Measurements from ENCODE around the gene MYO1D. TPM values are rescaled to one million over a fixed set of nuclear protein-coding genes. Genes with fewer than 3 reads are reported as not detected.

Gene MYO1D
- total and polyA plus RNA-seq, 2 donors (not counting 1 experiment from before 2014, with no cell fraction given), result 5.4 to 26.7 TPM

DNA sequence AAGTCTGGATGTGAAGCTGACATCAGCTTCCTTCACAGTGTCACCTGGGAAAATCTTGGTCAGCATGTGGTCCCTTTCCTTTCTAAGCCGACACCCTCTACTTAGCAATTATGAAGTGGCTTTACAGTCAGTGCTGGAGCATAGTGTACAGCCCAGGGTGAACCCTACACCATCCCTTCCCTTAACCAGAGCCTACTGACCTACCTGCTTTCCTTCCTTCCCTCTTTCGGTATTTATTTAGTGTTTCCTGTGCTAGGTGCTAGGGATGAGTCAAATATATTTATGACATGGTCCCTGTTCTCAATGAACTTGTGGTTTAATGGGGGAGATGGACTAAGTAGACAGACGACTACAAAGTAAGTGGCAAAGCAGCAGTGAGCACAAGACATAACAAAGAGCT lies 312.6 kb downstream of the MYO1D start:
- Histone ChIP-seq H3K27me3 (replicated peaks in 1 of 4; ENCODE audit: control extremely low read depth in 1 of 4, control insufficient read depth in 3 of 4, insufficient read depth in 4 of 4, low read length in 3 of 4) (no peaks in the 10 kb centered on the region), H4K20me1 (ENCODE audit: control insufficient read depth, insufficient read depth, low read length, poor library complexity, severe bottlenecking) (no peaks in the 10 kb centered on the region), H3K4me3 (ENCODE audit: control extremely low read depth in 1 of 5, extremely low read depth in 1 of 5, insufficient read depth in 1 of 5, low read depth in 2 of 5, low read length in 4 of 5) (no peak overlapping the region), H3K9me3 (ENCODE audit: control extremely low read depth in 1 of 3, control insufficient read depth in 2 of 3, insufficient read depth in 1 of 3, low read length in 2 of 3) (no peaks in the 10 kb centered on the region), H3K36me3 (replicated peaks in 1 of 2; ENCODE audit: control extremely low read depth in 1 of 2, control insufficient read depth in 1 of 2, extremely low read depth in 1 of 2, insufficient read depth in 2 of 2, low read length in 1 of 2) (no peaks in the 10 kb centered on the region), H3K79me2 (ENCODE audit: control insufficient read depth, insufficient read depth, low read length) (no peaks in the 10 kb centered on the region), H3K4me1 (ENCODE audit: control insufficient read depth in 2 of 2, insufficient read depth in 2 of 2, low read length in 2 of 2) (peaks cover 10 to 18% of the 10 kb centered on the region in 2 donors), H3K27ac (ENCODE audit: low read length in 2 of 2) (no peak overlapping the region), H2AFZ (ENCODE audit: insufficient read depth, low read depth, low read length, poor library complexity, severe bottlenecking) (no peak overlapping the region), H3K9ac (ENCODE audit: low read length) (no peak overlapping the region), H3K4me2 (replicated peaks; ENCODE audit: low read depth, low read length, poor library complexity, severe bottlenecking) (no peak overlapping the region)
- H3K27ac Mint-ChIP-seq, result no peak overlapping the region
- CTCF ChIA-PET, result interaction anchor here (0.7 to 1.4 kb wide), 2 partner anchors 25 to 72 kb away, joined by 3 read pairs; no protein-coding TSS in a partner anchor
- H3K4me3 Mint-ChIP-seq, result no peak overlapping the region
- H3K9me3 Mint-ChIP-seq (ENCODE audit: insufficient read depth), result no peaks in the 10 kb centered on the region
- POLR2A ChIA-PET, result no interaction called here
- no CpG with 5 or more reads among the region's 3 CpGs for WGBS (ENCODE audit: insufficient coverage)
- intact Hi-C loops (cut with micrococcal nuclease), result no loop called here
- no peaks in the 10 kb centered on the region for H3K27me3 Mint-ChIP-seq
- ATAC-seq (ENCODE audit: low read depth) (no peak), DNase-seq (no peak)
- H3K4me1 Mint-ChIP-seq, result peaks cover 17% of the 10 kb centered on the region
- TF ChIP-seq, protein P1, sequence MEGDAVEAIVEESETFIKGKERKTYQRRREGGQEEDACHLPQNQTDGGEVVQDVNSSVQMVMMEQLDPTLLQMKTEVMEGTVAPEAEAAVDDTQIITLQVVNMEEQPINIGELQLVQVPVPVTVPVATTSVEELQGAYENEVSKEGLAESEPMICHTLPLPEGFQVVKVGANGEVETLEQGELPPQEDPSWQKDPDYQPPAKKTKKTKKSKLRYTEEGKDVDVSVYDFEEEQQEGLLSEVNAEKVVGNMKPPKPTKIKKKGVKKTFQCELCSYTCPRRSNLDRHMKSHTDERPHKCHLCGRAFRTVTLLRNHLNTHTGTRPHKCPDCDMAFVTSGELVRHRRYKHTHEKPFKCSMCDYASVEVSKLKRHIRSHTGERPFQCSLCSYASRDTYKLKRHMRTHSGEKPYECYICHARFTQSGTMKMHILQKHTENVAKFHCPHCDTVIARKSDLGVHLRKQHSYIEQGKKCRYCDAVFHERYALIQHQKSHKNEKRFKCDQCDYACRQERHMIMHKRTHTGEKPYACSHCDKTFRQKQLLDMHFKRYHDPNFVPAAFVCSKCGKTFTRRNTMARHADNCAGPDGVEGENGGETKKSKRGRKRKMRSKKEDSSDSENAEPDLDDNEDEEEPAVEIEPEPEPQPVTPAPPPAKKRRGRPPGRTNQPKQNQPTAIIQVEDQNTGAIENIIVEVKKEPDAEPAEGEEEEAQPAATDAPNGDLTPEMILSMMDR (IDR thresholded peaks at IDR 0.05), result no peak
- TF ChIP-seq EZH2 (IDR thresholded peaks at IDR 0.05; ENCODE audit: borderline replicate concordance, insufficient read depth, low read depth, low read length, poor library complexity, severe bottlenecking), result no peak

DNA sequence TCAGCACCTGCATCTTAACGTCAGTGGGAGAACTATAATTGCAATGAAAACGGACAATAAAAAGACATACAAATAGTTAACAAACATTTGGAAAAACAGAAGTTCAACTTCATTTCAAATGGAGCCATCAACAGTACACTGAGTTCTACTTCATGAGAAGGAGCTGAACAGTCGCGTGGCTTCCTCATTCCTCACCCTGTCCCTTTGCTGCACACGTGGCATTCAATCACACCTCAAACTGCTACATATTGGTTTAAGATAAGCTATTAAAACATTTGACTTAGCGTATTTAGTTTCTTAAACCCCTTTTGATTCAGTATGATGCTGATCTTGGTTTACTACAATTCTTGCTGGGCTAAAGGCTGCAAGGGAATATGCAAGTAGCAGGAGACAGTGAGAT lies 313.3 kb downstream of the MYO1D start:
- ChIA-PET POLR2A (no interaction called here), CTCF (interaction anchor here (0.6 to 1.4 kb wide), 2 partner anchors 44 to 72 kb away, joined by 3 read pairs; no protein-coding TSS in a partner anchor)
- no peaks in the 10 kb centered on the region for H3K9me3 Mint-ChIP-seq (ENCODE audit: insufficient read depth)
- Histone ChIP-seq H3K9me3 (ENCODE audit: control extremely low read depth in 1 of 3, control insufficient read depth in 2 of 3, insufficient read depth in 1 of 3, low read length in 2 of 3) (no peaks in the 10 kb centered on the region), H3K4me3 (ENCODE audit: control extremely low read depth in 1 of 5, extremely low read depth in 1 of 5, insufficient read depth in 1 of 5, low read depth in 2 of 5, low read length in 4 of 5) (no peak overlapping the region), H3K36me3 (replicated peaks in 1 of 2; ENCODE audit: control extremely low read depth in 1 of 2, control insufficient read depth in 1 of 2, extremely low read depth in 1 of 2, insufficient read depth in 2 of 2, low read length in 1 of 2) (no peaks in the 10 kb centered on the region), H3K9ac (ENCODE audit: low read length) (no peak overlapping the region), H3K4me2 (replicated peaks; ENCODE audit: low read depth, low read length, poor library complexity, severe bottlenecking) (no peak overlapping the region), H3K79me2 (ENCODE audit: control insufficient read depth, insufficient read depth, low read length) (no peaks in the 10 kb centered on the region), H3K27me3 (replicated peaks in 1 of 4; ENCODE audit: control extremely low read depth in 1 of 4, control insufficient read depth in 3 of 4, insufficient read depth in 4 of 4, low read length in 3 of 4) (no peaks in the 10 kb centered on the region), H2AFZ (ENCODE audit: insufficient read depth, low read depth, low read length, poor library complexity, severe bottlenecking) (no peak overlapping the region), H3K27ac (ENCODE audit: low read length in 2 of 2) (no peak overlapping the region), H3K4me1 (ENCODE audit: control insufficient read depth in 2 of 2, insufficient read depth in 2 of 2, low read length in 2 of 2) (peaks cover 10 to 18% of the 10 kb centered on the region in 2 donors), H4K20me1 (ENCODE audit: control insufficient read depth, insufficient read depth, low read length, poor library complexity, severe bottlenecking) (no peaks in the 10 kb centered on the region)
- ATAC-seq (ENCODE audit: low read depth), result no peak
- TF ChIP-seq, protein P1 (IDR thresholded peaks at IDR 0.05), result no peak
- no peak for TF ChIP-seq EZH2 (IDR thresholded peaks at IDR 0.05; ENCODE audit: borderline replicate concordance, insufficient read depth, low read depth, low read length, poor library complexity, severe bottlenecking)
- WGBS (ENCODE audit: insufficient coverage), result 100% methylated on average over 2 of the region's 6 CpGs
- no peak for DNase-seq
- peaks cover 18% of the 10 kb centered on the region for H3K4me1 Mint-ChIP-seq
- H3K27me3 Mint-ChIP-seq, result no peaks in the 10 kb centered on the region
- no peak overlapping the region for H3K4me3 Mint-ChIP-seq
- H3K27ac Mint-ChIP-seq, result no peak overlapping the region
- intact Hi-C loops (cut with micrococcal nuclease), result no loop called here
